Measurements from ENCODE around the gene NDUFA12. TPM values are rescaled to one million over a fixed set of nuclear protein-coding genes. Genes with fewer than 3 reads are reported as not detected.

NDUFA12 gene
- total RNA-seq, 1 donor from 2014 or later = 79.3 TPM

DNA sequence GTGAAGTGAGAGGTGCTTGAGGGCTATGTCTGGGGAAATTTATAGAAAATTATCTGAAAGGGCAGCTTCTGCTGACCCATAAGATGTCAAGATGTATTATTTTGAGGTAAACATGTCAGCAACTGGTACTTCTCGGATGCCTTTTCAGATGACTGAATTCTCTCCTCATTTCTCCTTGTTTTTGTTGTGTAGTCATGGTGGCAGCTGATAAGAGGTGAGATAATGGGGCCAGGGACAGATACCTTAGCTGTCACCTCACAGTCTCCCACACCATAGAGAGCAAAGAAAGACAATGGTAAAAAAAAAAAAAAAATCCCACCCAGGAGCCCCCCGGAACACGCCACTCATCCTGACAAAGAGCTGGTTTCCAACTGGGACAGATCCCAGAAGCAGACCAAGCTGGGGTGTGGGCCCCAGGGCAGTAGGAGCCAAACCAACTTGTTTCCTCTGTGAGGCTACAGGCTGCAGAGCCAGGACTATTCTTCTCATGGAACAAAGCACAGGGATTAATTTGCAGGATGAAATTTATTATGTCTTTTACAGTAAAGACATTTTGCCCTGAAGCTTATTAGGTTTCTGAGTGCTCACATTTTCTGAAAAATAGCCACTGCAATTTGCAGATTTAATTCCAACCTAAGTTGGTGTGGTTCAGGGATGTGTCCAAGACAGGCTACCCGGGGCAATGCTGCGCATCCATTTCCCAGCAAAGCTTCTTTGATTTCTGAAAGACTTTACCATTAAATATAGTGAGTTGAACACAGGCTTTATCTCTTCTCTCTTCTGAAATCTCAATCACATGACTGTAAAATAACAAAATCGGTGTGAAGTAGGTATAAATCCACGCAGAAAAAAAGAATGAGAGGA, 52.2 kb downstream of the NDUFA12 start:
- Histone ChIP-seq H3K9me3 (no peaks in the 10 kb centered on the region), H3K27me3 (no peaks in the 10 kb centered on the region), H3K27ac (no peak overlapping the region), H3K4me3 (no peak overlapping the region), H3K36me3 (no peaks in the 10 kb centered on the region), H3K4me1 (peaks cover 20% of the 10 kb centered on the region)
- intact Hi-C loops (cut with DNase I) = no loop called here
- TF ChIP-seq POLR2AphosphoS5 (IDR thresholded peaks at IDR 0.05; ENCODE audit: insufficient read depth in 1 of 2, low read depth in 1 of 2) = no peak
- no peak for TF ChIP-seq POLR2A (IDR thresholded peaks at IDR 0.05)
- TF ChIP-seq, protein P1, sequence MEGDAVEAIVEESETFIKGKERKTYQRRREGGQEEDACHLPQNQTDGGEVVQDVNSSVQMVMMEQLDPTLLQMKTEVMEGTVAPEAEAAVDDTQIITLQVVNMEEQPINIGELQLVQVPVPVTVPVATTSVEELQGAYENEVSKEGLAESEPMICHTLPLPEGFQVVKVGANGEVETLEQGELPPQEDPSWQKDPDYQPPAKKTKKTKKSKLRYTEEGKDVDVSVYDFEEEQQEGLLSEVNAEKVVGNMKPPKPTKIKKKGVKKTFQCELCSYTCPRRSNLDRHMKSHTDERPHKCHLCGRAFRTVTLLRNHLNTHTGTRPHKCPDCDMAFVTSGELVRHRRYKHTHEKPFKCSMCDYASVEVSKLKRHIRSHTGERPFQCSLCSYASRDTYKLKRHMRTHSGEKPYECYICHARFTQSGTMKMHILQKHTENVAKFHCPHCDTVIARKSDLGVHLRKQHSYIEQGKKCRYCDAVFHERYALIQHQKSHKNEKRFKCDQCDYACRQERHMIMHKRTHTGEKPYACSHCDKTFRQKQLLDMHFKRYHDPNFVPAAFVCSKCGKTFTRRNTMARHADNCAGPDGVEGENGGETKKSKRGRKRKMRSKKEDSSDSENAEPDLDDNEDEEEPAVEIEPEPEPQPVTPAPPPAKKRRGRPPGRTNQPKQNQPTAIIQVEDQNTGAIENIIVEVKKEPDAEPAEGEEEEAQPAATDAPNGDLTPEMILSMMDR (IDR thresholded peaks at IDR 0.05) = no peak
- no peak for DNase-seq (ENCODE audit: extremely low spot score in 2 of 2)

DNA sequence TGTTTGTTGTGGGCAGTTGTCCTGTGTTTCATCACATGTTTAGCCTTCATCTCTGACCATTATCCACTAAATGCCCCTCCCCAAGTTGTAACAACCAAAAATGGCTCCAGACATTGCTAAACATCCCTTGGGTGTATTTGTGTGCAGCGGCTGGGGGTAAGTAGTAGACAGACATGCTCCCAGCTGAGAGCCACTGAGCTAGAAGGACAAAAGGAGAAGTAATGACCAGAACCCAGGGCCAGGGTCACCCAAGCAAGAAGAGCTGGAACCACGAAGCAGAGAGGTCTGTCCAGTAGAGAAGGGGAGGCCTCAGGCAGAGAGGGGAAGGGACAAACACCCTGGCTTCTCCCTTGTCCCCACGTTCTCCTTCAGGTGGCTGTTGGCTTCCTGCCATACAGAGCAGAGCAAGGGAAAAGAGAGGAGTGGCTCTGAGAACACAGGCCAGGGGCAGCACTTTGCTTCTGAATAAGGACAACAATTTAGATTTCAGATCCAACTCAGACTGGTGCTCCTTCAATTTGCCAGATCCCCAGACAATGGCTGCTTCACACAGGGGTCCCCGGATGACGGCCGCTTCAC, 55.2 kb downstream of the NDUFA12 start:
- Histone ChIP-seq H3K4me1 (peaks cover 12% of the 10 kb centered on the region), H3K4me3 (no peak overlapping the region), H3K36me3 (no peaks in the 10 kb centered on the region), H3K27me3 (no peaks in the 10 kb centered on the region), H3K9me3 (no peaks in the 10 kb centered on the region), H3K27ac (no peak overlapping the region)
- DNase-seq (ENCODE audit: extremely low spot score in 2 of 2) = no peak
- TF ChIP-seq, protein P1 (IDR thresholded peaks at IDR 0.05) = no peak
- no peak for TF ChIP-seq POLR2AphosphoS5 (IDR thresholded peaks at IDR 0.05; ENCODE audit: insufficient read depth in 1 of 2, low read depth in 1 of 2)
- TF ChIP-seq POLR2A (IDR thresholded peaks at IDR 0.05) = no peak
- intact Hi-C loops (cut with DNase I) = no loop called here

DNA sequence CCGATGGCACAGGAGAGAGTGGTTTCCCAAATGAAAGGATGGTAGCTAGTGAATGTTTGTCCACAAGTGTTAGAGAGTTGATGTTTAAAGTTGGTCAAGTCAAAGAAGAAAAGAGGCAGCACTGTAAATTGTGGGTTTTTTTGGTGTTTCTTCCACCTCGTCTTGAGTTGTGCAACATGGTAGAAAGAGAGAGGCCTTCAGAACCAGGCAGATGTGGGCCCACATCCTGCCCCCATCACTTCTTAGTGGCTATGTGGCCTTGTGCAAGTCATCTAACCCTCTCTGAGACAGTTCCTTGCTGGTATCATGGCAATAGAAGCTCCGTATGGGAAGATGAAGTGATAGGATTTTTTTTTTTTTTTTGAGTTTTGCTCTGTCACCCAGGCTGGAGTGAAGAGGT, 60.8 kb downstream of the NDUFA12 start:
- intact Hi-C loops (cut with DNase I) = no loop called here
- DNase-seq (ENCODE audit: extremely low spot score in 2 of 2) = no peak
- no peaks in the 10 kb centered on the region for H3K9me3 ChIP-seq
- TF ChIP-seq, protein P1 (IDR thresholded peaks at IDR 0.05) = no peak
- TF ChIP-seq POLR2A (IDR thresholded peaks at IDR 0.05) (no peak), POLR2AphosphoS5 (IDR thresholded peaks at IDR 0.05; ENCODE audit: insufficient read depth in 1 of 2, low read depth in 1 of 2) (no peak)
- no peak overlapping the region for H3K27ac ChIP-seq
- no peak overlapping the region for H3K4me3 ChIP-seq
- H3K27me3 ChIP-seq = no peaks in the 10 kb centered on the region
- peaks cover 12% of the 10 kb centered on the region for H3K4me1 ChIP-seq
- no peaks in the 10 kb centered on the region for H3K36me3 ChIP-seq

DNA sequence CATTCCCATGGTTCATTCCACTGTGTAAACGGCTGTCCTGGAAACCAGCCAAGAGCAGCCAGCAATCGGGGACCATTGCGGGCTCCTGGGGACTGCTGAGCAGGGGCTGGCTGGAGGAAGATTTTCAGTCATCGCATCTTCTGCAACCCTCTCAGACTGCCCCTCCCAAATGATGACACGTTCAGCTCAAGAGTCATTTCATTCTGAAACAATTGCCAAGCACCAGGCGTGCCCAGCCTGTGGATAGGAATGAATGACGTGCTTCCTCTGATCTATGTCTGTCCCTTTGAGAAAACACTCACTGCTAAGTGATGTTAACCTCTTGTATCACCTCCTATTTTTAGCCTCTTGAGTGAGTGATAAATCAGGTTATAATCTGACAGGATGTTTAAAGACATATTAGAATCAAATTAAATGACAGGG, 62.0 kb downstream of the NDUFA12 start:
- no peaks in the 10 kb centered on the region for H3K36me3 ChIP-seq
- H3K4me3 ChIP-seq = no peak overlapping the region
- H3K4me1 ChIP-seq = peaks cover 12% of the 10 kb centered on the region
- H3K9me3 ChIP-seq = no peaks in the 10 kb centered on the region
- intact Hi-C loops (cut with DNase I) = no loop called here
- H3K27ac ChIP-seq = no peak overlapping the region
- TF ChIP-seq POLR2AphosphoS5 (IDR thresholded peaks at IDR 0.05; ENCODE audit: insufficient read depth in 1 of 2, low read depth in 1 of 2) (peak in 1 of 2 donors; percentile 70), POLR2A (IDR thresholded peaks at IDR 0.05) (no peak)
- TF ChIP-seq, protein P1 (IDR thresholded peaks at IDR 0.05) = no peak
- no peak for DNase-seq (ENCODE audit: extremely low spot score in 2 of 2)
- H3K27me3 ChIP-seq = no peaks in the 10 kb centered on the region

DNA sequence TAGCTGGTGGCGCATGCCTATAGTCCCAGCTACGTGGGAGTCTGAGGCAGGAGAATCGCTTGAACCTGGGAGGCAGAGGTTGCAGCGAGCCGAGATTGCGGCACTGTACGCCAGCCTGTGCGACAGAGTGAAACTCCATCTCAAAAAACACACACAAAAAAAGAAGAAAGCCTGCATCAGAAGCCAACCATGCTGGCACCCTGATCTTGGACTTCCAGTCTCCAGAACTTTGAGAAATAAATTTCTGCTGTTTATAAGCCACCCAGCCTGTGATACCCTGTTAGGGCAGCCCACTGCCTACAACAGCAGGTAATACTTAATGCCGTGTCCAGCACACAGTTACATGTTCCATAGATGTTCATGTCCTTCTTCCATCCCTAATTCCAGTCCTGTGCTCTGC, 62.7 kb downstream of the NDUFA12 start:
- DNase-seq (ENCODE audit: extremely low spot score in 2 of 2) = no peak
- H3K4me3 ChIP-seq = no peak overlapping the region
- peaks cover 12% of the 10 kb centered on the region for H3K4me1 ChIP-seq
- intact Hi-C loops (cut with DNase I) = no loop called here
- TF ChIP-seq, protein P1 (IDR thresholded peaks at IDR 0.05) = no peak
- TF ChIP-seq POLR2A (IDR thresholded peaks at IDR 0.05) = no peak
- TF ChIP-seq POLR2AphosphoS5 (IDR thresholded peaks at IDR 0.05; ENCODE audit: insufficient read depth in 1 of 2, low read depth in 1 of 2) = no peak
- no peaks in the 10 kb centered on the region for H3K9me3 ChIP-seq
- no peaks in the 10 kb centered on the region for H3K27me3 ChIP-seq
- no peaks in the 10 kb centered on the region for H3K36me3 ChIP-seq
- no peak overlapping the region for H3K27ac ChIP-seq

Data from vagina (tissue), 2 donors.